GM12874 (cell line): ENCODE measurements around the gene SPCS1.
A peak's percentile ranks its signal among the peaks of the same experiment; 100 is the strongest.

ENCODE experiments used
- TF ChIP-seq, protein P1 (sequence below): IDR thresholded peaks from 2 replicates; pipeline ENCODE4 v1.5.1; 2011; ENCODE audit warnings: low read depth, mild to moderate bottlenecking, control low read depth, low read length, moderate library complexity; ENCODE audit not compliant: insufficient read depth

SPCS1 gene

DNA sequence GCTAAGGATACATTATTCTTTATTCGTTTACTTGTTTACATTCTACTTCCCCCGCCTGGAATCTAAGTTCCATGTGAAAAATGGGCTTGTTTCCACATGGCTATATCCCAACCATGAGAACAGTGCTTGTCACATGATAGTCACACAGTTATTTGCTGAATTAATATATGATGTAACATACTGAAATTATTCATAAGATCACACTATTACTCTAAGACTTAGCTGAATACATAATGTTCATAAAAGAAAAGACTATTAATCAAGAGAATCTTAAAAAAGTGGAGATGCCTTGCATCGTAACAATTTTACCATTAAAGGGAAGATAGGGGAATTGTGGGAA is 26.7 kb upstream of the SPCS1 start:
- TF ChIP-seq, protein P1, sequence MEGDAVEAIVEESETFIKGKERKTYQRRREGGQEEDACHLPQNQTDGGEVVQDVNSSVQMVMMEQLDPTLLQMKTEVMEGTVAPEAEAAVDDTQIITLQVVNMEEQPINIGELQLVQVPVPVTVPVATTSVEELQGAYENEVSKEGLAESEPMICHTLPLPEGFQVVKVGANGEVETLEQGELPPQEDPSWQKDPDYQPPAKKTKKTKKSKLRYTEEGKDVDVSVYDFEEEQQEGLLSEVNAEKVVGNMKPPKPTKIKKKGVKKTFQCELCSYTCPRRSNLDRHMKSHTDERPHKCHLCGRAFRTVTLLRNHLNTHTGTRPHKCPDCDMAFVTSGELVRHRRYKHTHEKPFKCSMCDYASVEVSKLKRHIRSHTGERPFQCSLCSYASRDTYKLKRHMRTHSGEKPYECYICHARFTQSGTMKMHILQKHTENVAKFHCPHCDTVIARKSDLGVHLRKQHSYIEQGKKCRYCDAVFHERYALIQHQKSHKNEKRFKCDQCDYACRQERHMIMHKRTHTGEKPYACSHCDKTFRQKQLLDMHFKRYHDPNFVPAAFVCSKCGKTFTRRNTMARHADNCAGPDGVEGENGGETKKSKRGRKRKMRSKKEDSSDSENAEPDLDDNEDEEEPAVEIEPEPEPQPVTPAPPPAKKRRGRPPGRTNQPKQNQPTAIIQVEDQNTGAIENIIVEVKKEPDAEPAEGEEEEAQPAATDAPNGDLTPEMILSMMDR: no peak

DNA sequence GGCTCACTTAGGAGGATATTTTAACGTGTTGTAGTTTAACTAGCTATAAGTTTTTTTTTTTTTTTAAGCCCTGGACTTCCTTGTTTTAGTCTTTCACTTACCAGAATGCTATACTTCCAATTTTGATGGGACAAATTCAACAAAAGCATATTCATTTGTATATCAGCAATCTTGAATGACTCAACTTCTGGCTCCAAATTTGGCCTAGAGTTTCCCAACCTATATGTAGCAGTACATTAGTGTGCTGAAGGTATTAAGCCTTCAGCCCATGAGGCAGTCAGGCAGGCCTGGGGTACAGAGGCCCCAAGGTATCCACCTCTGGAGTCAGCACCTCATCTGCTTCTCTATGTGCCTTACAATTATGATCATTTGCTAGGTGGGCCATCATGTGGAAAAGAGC is 26.1 kb upstream of the SPCS1 start:
- TF ChIP-seq, protein P1: no peak

DNA sequence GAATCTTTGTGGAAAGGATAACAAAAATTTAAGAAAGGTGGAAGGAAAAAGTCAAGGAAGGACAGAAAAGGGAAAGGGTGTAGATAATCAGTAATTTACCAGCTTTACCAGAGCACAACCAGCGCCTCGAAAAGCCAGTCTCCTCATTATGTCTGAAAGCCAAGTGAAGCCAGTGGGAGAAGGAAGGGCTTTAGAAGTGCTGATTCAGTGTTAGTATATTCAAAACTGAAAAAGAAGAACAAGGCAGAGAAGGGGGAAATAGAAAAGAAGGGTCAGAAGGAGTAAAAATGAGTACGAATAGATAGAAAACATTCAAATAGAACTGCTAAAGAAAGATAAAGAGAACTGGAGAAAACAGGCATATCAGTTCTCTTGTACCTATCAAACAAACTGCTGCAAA is 24.3 kb upstream of the SPCS1 start:
- TF ChIP-seq, protein P1: no peak

DNA sequence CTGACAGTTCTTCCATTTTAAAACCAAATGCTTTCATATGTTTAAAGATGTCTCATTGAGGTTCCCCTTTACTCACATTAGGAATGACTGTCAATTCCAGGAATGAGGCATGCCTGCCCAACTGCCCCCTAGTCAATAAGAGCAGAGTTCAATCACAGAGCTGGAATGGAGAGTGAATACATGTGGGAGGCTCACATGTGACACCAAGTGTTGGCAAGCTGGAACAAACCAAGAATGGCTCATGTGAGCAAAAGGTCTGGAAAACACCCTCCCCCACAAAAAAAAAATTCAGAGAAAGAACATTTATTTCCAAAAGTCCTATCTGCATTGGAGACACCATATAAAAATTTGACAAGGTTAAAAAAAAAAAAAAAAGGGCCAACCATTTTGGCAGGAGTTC is 23.9 kb upstream of the SPCS1 start:
- TF ChIP-seq, protein P1: 0 out of 2 replicates have a peak, but pooled peaks have one; percentile 5

DNA sequence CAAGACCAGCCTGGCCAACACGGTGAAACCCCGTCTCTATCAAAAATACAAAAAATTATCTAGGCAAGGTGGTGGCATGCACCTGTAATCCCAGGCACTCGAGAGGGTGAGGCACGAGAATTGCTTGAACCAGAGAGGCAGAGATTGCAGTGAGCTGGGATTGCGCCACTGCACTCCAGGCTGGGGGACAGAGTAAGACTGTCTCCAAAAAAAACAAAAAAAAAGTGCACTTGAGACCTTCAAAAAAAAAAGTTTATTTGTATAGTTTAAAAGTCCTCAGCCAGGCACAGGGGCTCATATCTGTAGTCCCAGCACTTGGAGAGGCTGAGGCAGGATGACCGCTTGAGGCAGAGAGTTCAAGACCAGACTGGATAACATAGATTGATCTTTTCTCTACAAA is 22.3 kb upstream of the SPCS1 start:
- TF ChIP-seq, protein P1: no peak

DNA sequence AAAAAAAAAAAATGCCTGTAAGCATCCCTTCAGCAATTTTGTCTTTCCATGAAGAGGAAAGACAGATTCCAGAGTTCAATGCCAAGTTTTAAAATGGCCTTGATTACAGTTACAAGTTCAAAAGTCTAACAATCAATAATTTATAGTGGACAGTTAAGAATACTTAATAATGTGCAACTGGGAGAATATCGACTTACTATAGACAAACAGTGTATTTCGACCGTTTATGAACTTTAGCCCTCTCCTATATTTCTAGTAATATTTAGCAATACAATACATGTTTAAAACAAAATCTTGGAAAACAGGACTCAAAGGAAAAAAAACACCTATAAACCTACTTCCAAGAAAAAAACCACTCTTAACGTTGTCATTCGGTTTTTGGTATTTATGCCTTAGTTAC is 21.7 kb upstream of the SPCS1 start:
- TF ChIP-seq, protein P1: no peak

DNA sequence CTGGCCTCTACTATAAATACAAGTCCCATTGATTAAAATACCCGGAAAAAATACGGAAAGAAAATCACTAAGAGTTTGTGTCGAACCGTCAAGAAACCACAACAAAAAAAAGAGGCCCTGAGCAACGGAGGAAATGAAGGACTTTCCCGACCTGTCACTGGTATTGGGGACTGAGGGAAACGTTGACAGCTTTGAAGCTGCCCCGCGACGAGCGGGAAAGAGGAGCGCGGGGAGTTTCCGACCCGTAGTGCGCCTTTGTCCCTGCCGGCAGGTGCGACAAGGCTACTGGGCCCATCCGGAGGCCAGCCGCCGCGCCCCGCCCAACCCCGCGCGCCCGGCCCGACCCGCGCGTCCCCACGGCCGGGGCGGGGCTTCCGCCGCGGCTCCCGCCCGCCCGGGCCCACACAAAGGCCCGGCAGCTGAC is 20.6 kb upstream of the SPCS1 start:
- TF ChIP-seq, protein P1: no peak
